Stimulated activated CD4-positive, alpha-beta T cell treated with anti-CD3 and anti-CD28 coated beads, Interleukin-1b, Interleukin-23, amount 100 ng/mL, for 48 hours (primary cell): ENCODE measurements around the gene CDPF1.
"Not testable (repeated sequence)": the region's sequence is repeated elsewhere in the genome, so short reads cannot be mapped to it uniquely, and the experiment has no call there.

Experiments used
- DNase-seq: peaks from one replicate; pipeline ENCODE4 v3.0.0-alpha.2; 2020

CDPF1 gene

GRCh38 chr22:46224044-46224897, 25.8 kb downstream of the CDPF1 start:
- DNase-seq: no peak

GRCh38 chr22:46220921-46221320, 29.2 kb downstream of the CDPF1 start:
- DNase-seq: peak; percentile 12

DNA sequence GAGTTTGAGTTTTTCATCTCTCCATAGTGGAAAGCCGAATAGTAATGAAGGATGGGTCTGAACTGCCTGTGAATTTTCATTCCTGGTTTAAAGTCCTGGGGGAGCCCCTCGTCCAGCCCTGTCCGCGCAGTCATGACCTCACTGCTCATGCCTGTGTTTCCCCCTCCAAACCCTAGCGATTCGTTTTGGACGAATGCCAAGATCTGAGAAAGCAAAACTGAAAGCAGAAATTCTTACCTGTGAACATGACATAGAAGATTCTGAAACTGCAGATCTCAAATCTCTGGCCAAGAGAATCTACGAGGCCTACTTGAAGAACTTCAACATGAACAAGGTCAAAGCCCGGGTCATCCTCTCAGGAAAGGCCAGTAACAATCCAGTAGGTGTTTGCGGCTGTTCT, 30.5 kb downstream of the CDPF1 start:
- DNase-seq: no peak

DNA sequence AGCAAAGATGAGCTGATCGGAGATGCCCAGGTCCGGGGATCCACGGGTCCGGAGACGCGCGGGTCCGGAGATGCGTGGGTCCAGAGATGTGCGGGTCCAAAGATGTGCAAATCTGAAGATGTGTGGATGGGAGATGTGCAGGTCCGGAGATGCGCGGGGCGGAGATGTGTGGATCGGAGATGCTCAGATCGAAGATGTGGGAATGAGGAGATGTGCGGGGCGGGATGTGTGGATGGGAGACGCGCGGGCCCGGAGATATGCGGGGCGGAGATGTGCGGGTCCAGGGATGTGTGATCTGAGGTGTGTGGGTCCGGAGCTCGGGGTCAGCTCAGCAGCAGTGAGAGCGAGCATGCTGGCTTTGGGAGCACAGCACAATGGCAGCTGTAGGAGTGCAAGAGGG, 35.5 kb downstream of the CDPF1 start:
- DNase-seq: no peak

DNA sequence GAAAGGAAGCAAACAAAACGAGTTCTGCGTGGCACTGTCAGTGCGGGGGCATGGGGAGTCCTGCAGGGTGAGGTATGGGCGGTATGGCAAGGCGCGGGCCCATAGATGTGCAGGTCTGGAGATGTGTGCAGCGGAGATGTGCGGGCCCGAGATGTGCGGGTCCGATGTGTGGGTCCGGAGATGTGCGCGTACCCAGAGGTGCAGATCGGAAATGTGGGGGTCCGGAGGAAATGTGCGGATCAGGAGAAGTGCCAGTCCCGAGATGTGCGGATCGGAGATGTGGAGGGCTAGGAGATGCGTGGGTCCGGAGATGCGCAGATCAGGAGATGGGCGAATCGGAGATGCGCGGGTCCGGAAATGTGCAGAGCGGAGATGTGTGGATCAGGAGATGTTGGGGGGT, 35.9 kb downstream of the CDPF1 start:
- DNase-seq: no peak

DNA sequence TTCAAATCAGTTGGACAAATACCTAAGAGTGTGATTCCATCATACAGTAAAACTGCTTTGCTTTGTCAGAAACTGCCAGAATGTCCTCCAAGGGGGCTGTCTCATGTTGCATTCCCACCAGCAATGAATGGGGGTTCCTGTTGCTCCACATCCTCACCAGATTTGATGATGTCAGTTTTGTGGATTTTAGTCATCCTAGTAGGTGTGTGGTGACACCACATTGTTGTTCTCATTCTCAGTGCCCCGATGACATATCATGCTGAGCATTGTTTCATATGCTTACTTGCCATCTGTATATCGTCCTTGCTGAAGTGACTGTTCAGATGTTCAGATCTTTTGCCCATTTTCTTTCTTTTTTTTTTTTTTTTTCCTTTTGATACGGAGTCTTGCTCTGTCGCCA, 37.0 kb downstream of the CDPF1 start:
- peak; percentile 31 for DNase-seq

DNA sequence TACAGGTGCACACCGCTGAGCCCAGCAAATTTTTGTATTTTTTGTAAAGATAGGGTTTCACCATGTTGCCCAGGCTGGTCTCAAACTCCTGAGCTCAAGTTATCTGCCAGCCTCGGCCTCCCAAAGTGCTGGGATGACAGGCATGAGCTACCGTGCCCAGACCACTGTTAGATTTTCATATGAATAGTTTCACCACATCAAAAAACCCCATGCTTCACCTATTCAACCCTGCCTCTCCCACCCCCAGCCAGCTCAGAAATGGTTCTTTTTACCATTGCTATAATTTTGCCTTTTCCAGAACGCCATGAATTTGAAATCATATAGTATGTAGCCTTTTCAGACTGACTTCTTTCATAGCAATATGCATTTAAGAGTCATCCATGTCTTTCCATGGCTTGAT, 37.9 kb downstream of the CDPF1 start:
- peak; percentile 3 for DNase-seq

- no peak for DNase-seq
Measured at GRCh38 chr22:46209262-46209661, 40.8 kb downstream of the CDPF1 start.

DNA sequence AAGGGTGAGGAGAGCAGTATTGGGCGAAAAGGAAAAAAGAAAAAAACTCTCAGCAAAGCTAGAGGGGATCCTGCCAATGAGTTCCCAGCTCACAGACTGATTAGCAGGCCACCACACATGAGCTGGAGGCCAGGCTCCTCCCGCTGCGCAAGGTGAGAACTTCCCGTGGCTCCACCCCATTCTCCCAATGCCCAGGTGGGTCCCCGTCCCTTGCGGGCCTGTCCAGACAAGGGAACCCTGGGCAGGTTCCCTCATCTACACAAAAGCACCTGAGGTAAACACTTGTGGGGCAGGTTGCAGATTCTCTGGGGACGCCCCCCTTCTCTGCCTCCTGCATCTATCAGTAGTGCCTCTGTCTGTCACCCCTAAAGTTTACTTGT, 46.5 kb downstream of the CDPF1 start:
- no peak for DNase-seq

DNA sequence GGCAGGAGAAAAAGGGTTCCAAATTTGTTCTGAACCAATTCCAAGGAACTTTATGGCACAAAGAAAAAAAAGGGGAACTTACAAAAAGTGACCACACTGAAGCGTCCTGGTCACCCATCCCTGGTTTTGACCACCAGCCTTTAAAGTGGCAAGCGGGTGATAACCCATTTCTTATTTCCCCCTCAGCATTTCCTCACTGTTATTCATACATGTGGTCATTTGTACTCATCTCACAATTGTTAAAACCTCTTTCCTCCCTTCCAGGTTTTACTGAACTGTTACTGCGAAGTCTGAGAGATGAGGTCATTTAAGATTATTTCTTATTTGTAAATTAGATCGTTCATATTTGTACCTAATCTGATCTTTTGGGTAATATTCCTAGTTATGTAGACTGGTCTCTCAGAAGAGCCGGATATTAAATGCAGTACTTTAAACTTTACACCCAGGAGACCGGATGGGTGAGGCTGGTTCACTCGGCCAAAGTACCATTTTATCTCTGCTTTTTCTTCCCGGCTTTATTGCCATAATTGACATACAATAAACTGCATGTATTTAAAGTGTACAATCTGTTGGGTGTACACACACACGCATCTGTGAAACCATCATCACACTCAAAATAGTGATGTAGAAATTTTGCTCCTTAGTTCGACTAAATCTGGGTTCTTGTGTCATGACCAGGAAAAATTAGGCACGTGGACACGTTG, 47.0 kb downstream of the CDPF1 start:
- DNase-seq: no peak

- DNase-seq: no peak
Measured at GRCh38 chr22:46201059-46201757, 48.9 kb downstream of the CDPF1 start.

DNA sequence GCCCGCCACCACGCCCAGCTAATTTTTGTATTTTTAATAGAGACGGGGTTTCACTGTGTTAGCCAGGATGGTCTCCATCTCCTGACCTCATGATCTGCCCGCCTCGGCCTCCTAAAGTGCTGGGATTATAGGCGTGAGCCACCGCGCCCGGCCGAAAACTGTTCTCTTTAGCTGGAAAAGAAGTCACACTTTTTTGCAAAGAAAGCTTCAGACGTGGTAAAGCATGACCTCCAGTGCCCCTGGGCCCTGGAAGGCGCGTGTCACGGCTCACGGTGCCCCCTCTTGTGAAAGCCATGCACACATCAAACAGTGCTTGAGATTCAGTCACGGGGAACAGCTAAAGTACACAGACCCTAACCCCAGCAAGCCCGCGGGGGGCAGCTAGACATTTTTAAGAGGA, 51.3 kb downstream of the CDPF1 start:
- DNase-seq: not testable (repeated sequence)

- no peak for DNase-seq
Measured at GRCh38 chr22:46198274-46198673, 51.8 kb downstream of the CDPF1 start.

GRCh38 chr22:46196278-46196677, 53.8 kb downstream of the CDPF1 start:
- no peak for DNase-seq

DNA sequence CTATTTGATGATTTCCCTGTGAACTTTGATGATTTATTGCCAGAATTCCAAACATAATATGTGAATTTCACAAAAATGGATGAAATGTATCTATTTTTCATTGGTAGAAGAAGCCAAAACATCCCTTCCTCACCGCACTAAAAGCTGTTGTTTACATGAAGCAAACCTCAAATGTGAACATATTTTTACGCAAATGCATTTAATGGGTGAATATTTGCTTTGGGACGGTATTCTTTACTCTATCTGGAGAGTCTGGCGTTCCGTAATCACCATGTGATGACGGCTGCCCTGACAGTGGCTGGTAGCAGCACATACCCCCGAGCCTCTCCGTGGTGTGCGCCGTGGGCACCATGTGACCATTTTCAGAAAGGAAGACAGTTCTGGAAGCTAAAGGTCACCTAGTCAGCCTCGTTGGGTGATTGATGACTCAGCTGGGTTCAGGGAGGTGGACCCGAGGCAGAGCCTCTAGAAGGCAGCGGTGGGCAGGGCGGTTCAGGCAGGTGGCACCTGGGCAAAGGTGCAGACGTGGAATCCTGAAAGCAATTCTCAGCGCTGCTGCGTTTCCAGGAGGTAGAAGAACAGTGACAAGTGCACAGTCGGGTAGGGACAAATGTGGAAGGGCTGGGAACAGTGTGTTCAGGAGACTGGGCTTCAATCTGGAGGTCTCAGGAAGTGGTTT, 54.5 kb downstream of the CDPF1 start:
- no peak for DNase-seq
